Adipocyte (in vitro differentiated cells): ENCODE data around the gene WDR41.

Source experiments
- DNase-seq: peaks from one replicate; pipeline ENCODE4 v3.0.0-alpha.2; 2015; ENCODE audit warnings: low read depth
- H3K27me3 ChIP-seq: replicated peaks from 2 replicates; pipeline ENCODE4 v1.7.0; 2013; ENCODE audit warnings: mild to moderate bottlenecking, low read length, moderate library complexity; ENCODE audit not compliant: control insufficient read depth, insufficient read depth
- H3K36me3 ChIP-seq: 2 replicates; pipeline ENCODE4 v1.7.0; 2013; ENCODE audit warnings: low read length, mild to moderate bottlenecking, moderate library complexity; ENCODE audit not compliant: control insufficient read depth, insufficient read depth, severe bottlenecking
- H3K4me1 ChIP-seq: 2 replicates; pipeline ENCODE4 v1.7.0; 2013; ENCODE audit warnings: mild to moderate bottlenecking, low read length, moderate library complexity; ENCODE audit not compliant: control insufficient read depth, insufficient read depth
- H3K4me3 ChIP-seq: 2 replicates; pipeline ENCODE4 v1.7.0; 2013; ENCODE audit warnings: mild to moderate bottlenecking, low read length, moderate library complexity
- H3K9ac ChIP-seq: 2 replicates; pipeline ENCODE4 v1.7.0; 2013; ENCODE audit warnings: mild to moderate bottlenecking, low read length, moderate library complexity
- H3K9me3 ChIP-seq: 2 replicates; pipeline ENCODE4 v1.7.0; 2013; ENCODE audit warnings: mild to moderate bottlenecking, low read length, moderate library complexity; ENCODE audit not compliant: control insufficient read depth

The WDR41 gene

DNA sequence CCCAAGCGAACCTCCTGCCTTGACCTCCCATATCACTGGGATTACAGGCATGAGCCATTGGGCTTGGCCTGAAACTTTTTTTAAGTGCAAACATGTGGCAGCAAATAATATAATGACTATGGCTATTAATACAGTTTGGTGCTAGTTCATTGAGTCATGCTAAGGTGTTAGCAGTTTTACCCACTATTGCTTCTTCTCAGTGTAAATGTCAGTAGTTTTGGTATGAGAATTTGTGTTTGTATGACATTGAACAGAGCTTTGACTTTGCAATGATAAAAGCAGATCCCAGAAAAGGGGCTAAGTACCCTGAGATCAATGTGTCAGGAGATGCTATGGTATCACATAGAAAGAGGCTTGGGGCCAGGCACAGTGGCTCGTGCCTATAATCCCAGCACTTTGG, 67.2 kb downstream of the WDR41 start:
- Histone ChIP-seq H3K9ac (no peak overlapping the region), H3K27me3 (no peaks in the 10 kb centered on the region), H3K4me1 (peaks cover 39% of the 10 kb centered on the region), H3K36me3 (peaks cover 32% of the 10 kb centered on the region), H3K4me3 (no peak overlapping the region), H3K9me3 (no peaks in the 10 kb centered on the region)
- DNase-seq = no peak

DNA sequence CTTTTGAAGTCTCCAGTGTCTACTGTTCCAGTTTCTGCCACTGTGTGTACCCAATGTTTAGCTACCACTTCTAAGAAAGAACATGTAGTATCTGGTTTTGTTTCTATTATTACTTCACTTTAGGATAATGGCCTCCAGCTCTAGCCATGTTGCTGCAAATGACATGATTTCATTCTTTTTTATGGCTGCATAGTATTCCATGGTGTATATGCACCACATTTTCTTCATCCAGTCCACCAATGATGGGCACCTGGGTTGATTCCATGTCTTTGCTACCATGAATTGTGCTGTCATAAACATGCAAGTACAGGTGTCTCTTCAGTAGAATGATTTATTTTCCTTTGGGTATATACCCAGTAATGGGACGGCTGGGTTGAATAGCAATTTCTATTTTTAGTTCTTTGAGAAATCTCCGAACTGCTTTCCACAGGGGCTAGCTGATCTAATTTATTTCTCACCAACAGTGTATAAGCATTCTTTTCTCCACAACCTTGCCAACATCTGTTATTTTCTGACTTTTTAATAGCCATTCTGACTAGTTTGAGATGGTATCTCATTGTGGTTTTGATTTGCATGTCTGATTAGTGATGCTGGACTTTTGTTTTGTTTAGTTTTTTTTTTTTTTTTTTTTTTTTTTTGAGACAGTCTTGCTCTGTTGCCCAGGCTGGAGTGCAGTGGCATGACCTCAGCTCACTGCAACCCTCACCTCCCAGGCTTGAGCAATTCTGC, 68.9 kb downstream of the WDR41 start:
- Histone ChIP-seq H3K9me3 (no peaks in the 10 kb centered on the region), H3K9ac (no peak overlapping the region), H3K36me3 (peaks cover 35% of the 10 kb centered on the region), H3K4me1 (peaks cover 27% of the 10 kb centered on the region), H3K27me3 (no peaks in the 10 kb centered on the region), H3K4me3 (no peak overlapping the region)
- no peak for DNase-seq

DNA sequence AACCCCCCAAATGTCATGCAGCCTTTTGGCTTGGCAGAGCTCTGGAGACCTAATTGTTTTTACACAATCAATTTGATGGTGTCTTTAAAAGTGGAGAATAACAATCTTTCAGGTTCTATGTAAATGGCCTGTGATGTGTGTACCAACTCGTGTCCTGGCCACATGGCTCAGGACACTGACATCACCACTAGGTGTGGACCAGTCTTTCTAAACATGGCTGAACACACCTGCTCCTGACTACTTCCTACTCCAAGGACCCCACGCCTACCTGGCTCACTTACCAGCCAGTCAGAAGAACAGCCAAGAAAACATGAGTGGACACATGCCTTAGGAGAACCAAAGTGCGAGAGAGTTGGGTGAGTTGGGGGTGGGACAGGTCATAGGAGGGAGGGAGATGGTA, 71.2 kb downstream of the WDR41 start:
- H3K4me3 ChIP-seq = no peak overlapping the region
- peaks cover 33% of the 10 kb centered on the region for H3K36me3 ChIP-seq
- H3K4me1 ChIP-seq = peaks cover 5% of the 10 kb centered on the region
- no peak overlapping the region for H3K9ac ChIP-seq
- H3K27me3 ChIP-seq = no peaks in the 10 kb centered on the region
- no peaks in the 10 kb centered on the region for H3K9me3 ChIP-seq
- no peak for DNase-seq

DNA sequence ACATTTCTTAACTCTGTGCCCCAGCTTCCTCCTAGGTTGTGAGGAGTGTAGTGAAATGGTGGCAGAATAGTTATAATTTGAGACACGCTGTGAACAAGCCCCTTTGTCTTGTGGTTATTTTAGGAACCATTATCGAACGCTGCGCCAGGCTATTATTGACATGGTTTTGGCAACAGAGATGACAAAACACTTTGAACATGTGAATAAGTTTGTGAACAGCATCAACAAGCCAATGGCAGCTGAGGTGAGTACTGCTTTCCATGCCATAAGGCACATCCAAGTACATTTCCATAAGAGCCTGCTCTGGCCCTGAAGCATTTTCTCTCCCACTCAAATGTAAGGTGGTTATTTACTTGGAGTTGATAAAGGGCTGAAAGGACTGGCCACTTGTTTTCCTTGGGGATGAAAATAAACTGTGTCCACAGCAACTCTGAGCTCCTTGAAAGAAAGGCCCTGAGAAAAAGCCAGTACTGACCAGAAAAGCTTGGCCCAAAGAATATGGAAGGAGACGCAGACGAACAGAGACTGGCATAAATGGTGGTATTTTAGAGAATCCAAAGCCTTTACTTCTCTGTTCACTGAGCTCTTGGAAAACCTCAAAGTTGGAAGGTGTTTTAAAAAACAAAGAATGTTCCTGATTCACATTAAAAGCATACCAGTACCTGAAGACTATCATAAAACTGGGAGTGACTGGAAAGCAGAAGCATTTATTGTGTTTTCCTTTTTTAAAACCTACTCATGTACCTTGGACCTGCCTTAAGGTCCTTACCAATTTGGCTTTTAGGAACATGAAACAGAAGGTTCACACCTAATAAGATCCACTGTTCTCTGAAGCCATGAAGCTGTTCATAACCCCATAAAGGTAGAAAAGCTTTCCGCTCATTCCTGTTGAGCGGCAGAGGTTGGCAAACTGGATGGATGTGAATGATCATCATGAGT, 72.2 kb downstream of the WDR41 start:
- Histone ChIP-seq H3K36me3 (peaks cover 27% of the 10 kb centered on the region), H3K4me3 (no peak overlapping the region), H3K27me3 (no peaks in the 10 kb centered on the region), H3K4me1 (no peaks in the 10 kb centered on the region), H3K9ac (no peak overlapping the region), H3K9me3 (no peaks in the 10 kb centered on the region)
- DNase-seq = no peak

DNA sequence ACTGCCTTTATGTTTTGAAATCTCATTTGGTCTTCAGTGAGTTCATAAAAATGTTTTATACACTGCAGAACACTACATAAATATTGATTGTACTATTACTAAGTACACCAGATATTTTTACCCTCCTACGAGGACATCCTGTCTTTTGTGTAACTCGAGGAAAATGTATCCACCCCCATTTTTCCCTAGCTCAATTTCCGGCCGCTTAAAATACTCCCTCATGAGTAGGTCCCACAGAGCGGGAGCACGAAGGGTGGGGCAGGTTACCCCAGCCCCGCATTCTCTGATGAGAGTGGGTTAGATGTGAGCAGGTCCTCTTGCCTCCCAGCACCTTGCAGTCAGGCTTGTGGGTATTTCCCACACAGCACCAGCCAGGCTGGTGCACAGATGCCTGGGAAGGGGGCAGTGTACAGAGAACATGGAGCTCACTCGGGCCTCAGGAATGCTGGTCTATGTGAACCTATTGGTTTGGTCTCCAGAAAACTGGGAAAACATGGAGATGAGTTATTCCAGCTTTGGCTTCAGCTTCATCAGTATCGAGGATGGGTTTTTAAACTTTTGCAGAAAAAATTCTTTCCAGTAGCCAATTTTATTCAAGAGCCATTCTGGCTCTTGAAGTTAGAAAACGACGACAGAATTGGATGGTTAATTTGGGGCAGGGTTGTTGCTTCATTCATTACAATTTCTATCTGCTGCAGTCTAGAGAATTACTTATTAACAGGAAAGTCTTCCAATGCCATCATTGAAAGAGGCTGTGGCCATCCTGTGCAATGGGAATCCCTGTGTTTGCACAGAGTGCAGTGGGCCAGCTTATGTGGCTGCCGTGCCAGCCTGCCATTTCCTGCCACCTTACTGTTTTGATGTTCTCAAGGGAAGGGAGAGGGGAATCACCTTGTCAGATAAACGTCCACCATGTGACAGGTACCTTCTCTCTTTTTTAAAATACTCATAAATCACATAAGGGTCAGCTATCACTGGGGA, 73.2 kb downstream of the WDR41 start:
- no peaks in the 10 kb centered on the region for H3K27me3 ChIP-seq
- no peak overlapping the region for H3K4me3 ChIP-seq
- H3K9me3 ChIP-seq = no peaks in the 10 kb centered on the region

DNA sequence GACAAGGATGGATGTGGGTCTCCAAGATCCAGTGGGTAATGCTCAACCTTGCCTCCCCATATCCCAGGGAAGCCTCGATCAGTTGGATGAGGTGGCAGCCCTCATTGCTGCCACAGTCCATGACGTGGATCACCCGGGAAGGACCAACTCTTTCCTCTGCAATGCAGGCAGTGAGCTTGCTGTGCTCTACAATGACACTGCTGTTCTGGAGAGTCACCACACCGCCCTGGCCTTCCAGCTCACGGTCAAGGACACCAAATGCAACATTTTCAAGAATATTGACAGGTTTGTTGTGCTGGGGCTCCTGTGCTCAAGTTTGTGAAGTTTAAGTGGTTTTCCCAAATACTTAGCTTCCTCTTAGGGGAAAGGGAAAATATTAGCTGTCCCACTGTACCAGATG, 74.0 kb downstream of the WDR41 start:
- DNase-seq = no peak
- Histone ChIP-seq H3K9ac (no peak overlapping the region), H3K4me1 (no peaks in the 10 kb centered on the region), H3K4me3 (no peak overlapping the region), H3K36me3 (peaks cover 18% of the 10 kb centered on the region), H3K9me3 (no peaks in the 10 kb centered on the region), H3K27me3 (no peaks in the 10 kb centered on the region)

More for the DNA sequence above, 73.2 kb downstream of the WDR41 start:
- DNase-seq = peak; percentile 27
- H3K9ac ChIP-seq = no peak overlapping the region
- H3K4me1 ChIP-seq = no peaks in the 10 kb centered on the region
- peaks cover 18% of the 10 kb centered on the region for H3K36me3 ChIP-seq

DNA sequence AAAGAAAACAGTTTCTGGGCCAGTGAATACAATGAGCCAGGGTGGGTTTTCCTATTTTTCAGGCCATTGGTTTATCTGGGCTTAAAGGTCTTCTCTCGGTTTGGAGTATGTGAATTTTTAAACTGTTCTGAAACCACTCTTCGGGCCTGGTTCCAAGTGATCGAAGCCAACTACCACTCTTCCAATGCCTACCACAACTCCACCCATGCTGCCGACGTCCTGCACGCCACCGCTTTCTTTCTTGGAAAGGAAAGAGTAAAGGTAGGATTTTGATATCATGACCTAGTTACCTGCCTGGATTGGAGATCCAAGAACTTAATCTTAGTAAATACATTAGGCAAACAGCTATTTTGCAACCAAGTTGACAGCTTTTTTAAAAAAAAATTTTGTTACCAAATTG, 79.1 kb downstream of the WDR41 start:
- H3K27me3 ChIP-seq = no peaks in the 10 kb centered on the region
- no peak for DNase-seq
- H3K9ac ChIP-seq = no peak overlapping the region
- H3K36me3 ChIP-seq = peaks cover 21% of the 10 kb centered on the region
- H3K4me1 ChIP-seq = no peaks in the 10 kb centered on the region
- H3K9me3 ChIP-seq = no peaks in the 10 kb centered on the region
- H3K4me3 ChIP-seq = no peak overlapping the region

DNA sequence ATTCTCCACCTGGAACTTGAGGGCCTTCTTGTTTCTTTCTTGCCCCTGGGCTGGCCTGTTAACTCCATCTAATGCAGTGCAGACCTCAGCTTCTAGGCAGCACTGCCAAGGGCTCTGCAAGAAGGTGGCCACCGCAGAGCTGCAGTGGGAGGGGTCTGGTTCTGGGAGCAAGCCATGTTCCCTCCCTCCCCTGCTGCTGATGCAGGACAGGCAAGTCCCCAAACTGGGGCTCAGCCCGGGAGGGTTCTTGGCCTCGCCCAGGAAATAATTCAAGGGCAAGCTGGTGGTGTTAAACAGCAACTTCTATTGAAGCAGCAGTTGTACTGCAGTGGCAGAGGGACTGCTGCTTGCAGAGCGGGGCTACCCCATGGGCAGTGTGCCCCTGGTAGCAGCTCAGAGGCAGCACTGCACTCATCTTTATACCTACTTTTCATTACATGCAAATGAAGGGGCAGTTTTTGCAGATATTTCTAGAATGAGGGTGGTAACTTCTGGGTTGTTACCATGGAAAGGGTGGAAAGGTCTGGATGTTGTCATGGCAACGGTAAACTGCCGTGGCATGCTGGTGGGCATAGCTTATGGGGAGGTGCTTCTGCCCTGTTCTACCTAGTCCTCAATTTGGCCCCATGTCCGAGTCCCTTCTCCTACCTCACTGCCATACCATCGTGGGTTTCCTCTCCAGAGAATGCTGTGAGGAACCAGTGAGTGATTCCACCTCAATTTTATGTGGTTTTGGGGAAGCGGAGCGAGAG, 82.1 kb downstream of the WDR41 start:
- Histone ChIP-seq H3K9me3 (no peaks in the 10 kb centered on the region), H3K27me3 (no peaks in the 10 kb centered on the region)

DNA sequence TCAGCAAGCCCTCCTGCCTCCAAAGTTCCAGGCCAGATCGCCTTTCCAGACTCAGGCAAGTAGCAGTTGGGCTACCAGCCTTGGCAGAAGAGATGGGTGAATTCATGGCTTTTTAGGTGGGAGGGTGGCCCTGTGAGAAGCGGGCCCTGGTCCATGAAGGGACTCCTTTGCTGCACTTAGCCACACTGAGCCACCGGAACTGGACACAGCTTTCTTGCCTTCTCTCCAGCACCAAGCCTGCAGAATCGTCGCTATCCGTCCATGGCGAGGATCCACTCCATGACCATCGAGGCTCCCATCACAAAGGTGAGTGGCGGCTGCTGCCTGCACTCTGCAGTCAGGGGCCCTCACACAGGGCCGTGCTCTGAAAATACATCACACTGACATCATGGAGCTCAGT, 85.0 kb downstream of the WDR41 start:
- DNase-seq = no peak
- H3K4me3 ChIP-seq = no peak overlapping the region
- H3K27me3 ChIP-seq = no peaks in the 10 kb centered on the region
- H3K9me3 ChIP-seq = no peaks in the 10 kb centered on the region
- H3K36me3 ChIP-seq = peaks cover 26% of the 10 kb centered on the region
- peaks cover 4% of the 10 kb centered on the region for H3K4me1 ChIP-seq
- H3K9ac ChIP-seq = no peak overlapping the region

More for the DNA sequence above, 82.1 kb downstream of the WDR41 start:
- Histone ChIP-seq H3K4me1 (no peaks in the 10 kb centered on the region), H3K4me3 (no peak overlapping the region), H3K36me3 (peaks cover 27% of the 10 kb centered on the region), H3K9ac (no peak overlapping the region)
- no peak for DNase-seq

DNA sequence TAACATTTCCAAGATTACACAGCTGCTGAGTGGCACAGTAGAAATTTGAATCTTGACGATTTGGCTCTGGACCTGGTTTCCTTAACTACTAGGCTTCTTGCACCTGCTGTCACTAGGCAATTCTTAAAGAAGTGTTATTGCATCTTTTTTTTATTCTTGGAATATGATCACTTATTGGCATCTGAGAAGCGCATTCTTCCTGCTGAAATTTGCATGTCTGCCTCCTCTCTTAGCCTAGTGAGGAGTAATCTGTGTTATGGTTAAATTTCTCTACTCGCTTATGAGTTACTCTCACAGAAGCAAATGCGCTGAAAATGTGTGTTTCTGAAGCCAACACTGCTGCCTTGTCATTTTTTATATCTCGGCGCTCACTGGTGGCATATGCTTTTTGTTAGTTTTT, 89.3 kb downstream of the WDR41 start:
- H3K4me1 ChIP-seq = peaks cover 12% of the 10 kb centered on the region
- no peak overlapping the region for H3K9ac ChIP-seq
- H3K27me3 ChIP-seq = no peaks in the 10 kb centered on the region
- DNase-seq = no peak
- peaks cover 10% of the 10 kb centered on the region for H3K36me3 ChIP-seq
- no peak overlapping the region for H3K4me3 ChIP-seq
- H3K9me3 ChIP-seq = no peaks in the 10 kb centered on the region
